ENCODE data around the gene ADCY2.

The ADCY2 gene

GRCh38 chr5:7445831-7446230, 49.9 kb downstream of the ADCY2 start:
- no peak for DNase-seq (ENCODE audit: low read depth)

- no peak for DNase-seq (ENCODE audit: low read depth)
These were observed 51.0 kb downstream of the ADCY2 start for GRCh38 chr5:7446913-7447312.

GRCh38 chr5:7453947-7454346, 58.0 kb downstream of the ADCY2 start:
- DNase-seq (ENCODE audit: low read depth) = no peak

GRCh38 chr5:7456206-7456605, 60.3 kb downstream of the ADCY2 start:
- no peak for DNase-seq (ENCODE audit: low read depth)

- DNase-seq (ENCODE audit: low read depth) = no peak
These were observed 65.4 kb downstream of the ADCY2 start for GRCh38 chr5:7461371-7461770.

DNA sequence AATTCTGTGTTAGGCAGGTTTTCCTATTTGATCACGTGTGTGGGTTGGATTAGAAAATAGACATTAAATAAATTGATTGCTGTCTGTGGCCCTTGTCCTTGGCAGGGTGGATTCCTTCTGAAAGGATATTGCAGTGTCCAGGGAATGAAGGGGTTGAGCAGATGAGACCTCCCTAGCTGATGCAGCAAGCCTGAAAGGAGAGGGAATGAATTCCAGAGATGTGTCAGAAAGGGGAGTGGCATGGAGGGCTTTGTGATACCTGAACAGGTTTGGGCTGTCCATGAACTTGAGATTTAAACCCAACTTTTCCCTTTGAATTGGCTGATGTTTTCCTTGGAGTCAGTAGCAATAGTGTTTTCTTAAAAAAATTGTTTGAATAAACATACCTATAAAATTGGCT, 66.8 kb downstream of the ADCY2 start:
- no peak for DNase-seq (ENCODE audit: low read depth)

GRCh38 chr5:7464182-7464581, 68.2 kb downstream of the ADCY2 start:
- DNase-seq (ENCODE audit: low read depth) = no peak

DNA sequence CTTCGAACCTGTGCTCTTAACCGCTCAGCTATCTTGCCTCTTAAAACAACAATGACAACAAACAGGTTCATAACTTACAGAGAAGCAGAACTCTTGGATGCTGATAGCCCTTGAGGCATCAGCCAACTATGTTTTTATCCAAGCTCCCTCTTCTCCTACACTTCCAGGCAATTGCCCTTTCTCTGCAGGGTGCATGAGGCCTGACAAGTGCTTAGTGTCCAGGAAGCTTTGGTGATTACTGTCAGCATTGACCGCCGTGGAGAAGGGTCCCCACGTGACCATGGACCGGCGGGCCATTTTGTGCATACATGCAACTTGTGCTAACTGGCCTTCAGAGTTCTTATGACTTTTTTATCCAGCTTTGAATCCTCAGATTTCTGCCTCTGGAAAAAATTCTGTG, 71.2 kb downstream of the ADCY2 start:
- DNase-seq (ENCODE audit: low read depth) = no peak

GRCh38 chr5:7468742-7469141, 72.8 kb downstream of the ADCY2 start:
- DNase-seq (ENCODE audit: low read depth) = no peak

DNA sequence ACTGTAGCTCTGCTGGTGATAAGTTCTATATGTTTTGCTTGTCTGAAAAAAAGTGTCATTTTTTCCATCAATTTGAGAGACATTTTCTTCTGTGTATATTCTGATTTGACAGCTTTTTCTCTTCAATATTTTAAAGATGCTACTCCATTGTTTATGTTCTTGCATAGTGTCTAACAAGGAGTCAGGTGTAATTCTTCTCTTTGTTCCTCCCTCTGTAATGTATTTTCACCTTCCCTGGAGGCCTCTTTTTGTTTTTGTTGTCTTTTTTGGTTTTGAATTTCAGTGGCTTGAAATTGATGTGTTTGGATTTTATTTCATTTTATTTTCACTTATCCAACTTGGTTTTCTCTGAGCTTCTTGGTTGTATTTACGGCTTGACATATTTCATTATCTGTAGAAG, 75.8 kb downstream of the ADCY2 start:
- DNase-seq (ENCODE audit: low read depth) = no peak

DNA sequence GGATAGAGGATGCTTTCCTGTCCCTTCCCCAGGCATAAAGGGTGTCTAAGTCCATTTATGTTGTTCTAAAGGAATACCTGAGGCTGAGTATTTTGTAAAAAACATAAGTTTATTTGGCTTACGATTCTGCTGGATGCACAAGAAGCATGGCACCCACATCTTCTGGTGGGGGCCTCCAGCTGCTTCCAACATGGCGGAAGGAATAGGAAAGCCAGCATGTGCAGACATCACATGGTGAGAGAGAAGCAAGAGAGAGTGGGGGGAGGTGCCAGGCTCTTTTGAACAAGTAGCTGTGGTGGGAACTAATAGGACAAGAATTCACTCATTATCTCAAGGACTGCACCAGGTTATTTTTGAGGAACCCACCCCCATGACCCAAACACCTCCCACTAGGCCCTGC, 77.2 kb downstream of the ADCY2 start:
- no peak for DNase-seq (ENCODE audit: low read depth)

DNA sequence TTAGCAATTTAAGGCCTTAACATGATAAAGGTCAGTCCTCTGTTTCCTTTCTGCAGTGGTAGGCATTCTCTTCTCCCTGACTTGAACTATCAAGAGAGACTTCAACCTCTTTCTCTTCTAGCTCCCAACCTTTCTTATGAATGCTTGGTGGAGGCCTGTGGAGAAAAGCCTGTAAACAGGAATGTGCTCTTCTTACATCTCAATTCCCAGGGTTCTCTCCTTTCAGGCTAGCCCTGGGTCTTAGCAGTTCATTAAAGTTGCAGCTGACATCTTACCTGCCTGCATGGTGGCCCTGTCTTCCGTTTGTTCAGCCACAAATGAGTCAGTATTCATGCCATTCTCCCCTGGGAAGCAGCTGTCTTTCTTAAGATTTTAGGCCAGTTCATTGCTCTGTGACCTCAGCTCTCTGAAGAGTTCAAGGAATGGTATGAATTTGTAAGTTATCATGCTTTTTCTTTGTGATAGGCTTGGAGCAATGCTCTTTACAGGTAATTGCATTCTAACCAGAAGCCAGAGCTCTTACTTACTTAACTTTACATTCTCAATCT, 77.8 kb downstream of the ADCY2 start:
- no peak for DNase-seq (ENCODE audit: low read depth)

DNA sequence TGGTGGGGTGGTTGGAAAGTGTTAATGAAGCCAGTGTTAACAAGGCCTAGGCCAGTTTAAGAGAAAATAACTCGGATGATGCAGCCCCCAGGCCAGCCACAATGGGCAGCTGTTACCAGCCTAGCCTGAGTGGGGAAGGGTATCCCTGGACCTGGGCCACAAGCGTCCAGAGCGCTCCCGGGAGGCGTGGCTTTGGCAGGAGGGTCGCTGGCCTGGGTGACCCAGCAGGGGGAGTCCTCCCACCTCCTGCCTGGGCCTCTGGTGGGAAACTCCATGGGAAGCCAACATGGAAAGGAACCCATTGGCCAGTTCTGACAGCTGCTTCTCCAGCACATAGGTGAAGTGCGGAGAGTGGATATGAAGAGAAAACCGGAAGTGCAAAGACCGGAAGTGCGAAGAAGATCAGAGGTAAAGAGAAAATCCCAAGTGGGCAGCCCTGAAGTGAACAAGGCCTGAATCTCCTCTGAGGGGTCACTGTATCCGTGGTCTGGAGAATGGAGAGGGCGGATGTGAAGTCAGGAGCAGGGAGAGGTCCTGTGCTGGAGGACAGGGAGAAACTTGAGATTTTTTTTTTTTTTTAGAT, 79.0 kb downstream of the ADCY2 start:
- DNase-seq (ENCODE audit: low read depth) = no peak

GRCh38 chr5:7478459-7478858, 82.5 kb downstream of the ADCY2 start:
- DNase-seq (ENCODE audit: low read depth) = no peak

DNA sequence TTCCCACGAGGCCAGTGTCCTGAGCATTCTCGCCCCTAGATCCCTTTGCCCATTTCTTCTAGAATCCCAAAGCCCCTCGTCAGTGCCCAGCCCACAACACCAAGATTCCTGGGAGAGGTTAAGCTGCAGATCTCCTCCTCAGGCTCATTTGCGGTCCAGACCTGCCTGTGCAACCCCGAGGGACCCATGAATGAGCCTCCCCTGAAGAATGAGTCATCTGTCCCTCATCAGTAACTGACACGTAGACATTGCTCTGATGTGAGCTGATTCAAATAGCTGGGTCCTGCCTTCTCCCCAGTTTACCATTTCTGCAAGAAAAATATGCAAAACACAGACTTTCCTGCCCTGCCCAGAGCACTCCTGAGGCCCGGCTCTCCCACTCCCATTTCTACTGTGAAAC, 92.8 kb downstream of the ADCY2 start:
- no peak for DNase-seq (ENCODE audit: low read depth)

- no peak for DNase-seq (ENCODE audit: low read depth)
These were observed 96.4 kb downstream of the ADCY2 start for GRCh38 chr5:7492371-7492770.

DNA sequence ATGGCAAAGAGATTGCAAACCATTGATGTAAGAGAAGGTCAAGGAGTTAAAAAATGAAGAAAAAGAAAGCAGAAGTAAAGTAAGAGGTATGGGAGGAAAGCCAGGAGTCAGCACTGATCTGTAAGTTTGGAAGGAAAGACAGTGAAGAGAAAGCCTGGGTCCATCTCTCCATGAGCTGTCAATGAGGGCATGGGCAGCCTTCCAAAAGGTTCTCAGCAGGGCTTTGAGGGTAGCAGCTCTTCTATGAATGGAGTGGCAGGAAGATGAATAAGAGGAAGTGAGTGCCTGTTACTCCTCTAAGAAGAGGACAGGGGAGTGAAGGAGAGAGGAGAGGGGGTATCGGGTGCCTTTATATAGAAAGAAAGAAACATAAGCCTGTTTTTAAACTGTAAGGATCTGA, 97.1 kb downstream of the ADCY2 start:
- no peak for DNase-seq (ENCODE audit: low read depth)

DNA sequence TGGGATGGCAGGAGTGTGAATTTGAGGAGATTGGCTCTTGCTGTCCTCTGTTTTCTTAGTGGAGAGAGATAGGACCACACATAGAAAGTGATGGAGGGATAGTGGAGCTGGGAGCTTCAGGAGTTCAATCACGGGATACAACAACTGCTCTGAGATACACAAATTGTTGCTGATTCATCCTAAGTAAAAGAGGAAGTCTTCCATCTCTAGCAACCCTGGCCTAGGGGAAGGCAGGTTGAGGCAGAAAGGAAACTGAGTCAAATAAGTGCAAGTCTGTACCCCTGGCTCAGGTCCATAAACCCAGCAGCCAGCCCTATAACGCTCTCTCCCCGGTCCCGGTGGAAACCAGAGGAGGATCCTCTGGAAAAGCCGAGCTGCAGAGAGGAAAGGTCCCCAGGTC, 97.7 kb downstream of the ADCY2 start:
- no peak for DNase-seq (ENCODE audit: low read depth)

GRCh38 chr5:7494481-7495130, 98.7 kb downstream of the ADCY2 start:
- no peak for DNase-seq (ENCODE audit: low read depth)

GRCh38 chr5:7495131-7495517, 99.2 kb downstream of the ADCY2 start:
- DNase-seq (ENCODE audit: low read depth) = no peak

- no peak for DNase-seq (ENCODE audit: low read depth)
These were observed 104.3 kb downstream of the ADCY2 start for GRCh38 chr5:7500256-7500655.

DNA sequence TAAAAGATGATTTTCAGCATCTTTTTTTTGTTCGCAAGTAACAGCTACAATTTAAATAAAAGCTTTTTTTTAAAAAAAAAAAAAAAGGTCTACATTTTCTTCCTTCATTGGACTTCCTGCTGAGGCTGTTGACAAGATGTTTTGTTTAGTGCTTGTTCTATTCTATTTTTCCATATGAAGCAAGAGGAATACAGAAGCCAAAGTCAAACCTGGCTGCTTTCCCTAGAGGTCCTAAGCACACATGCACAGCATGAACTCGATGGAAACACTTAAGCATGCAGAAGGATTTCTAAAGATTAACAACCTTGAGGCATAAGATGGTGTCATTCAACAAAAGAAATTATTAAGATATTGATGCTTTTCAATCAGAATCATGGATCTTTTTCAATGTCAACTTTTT, 105.1 kb downstream of the ADCY2 start:
- no peak for DNase-seq (ENCODE audit: low read depth)

- no peak for DNase-seq (ENCODE audit: low read depth)
These were observed 107.6 kb downstream of the ADCY2 start for GRCh38 chr5:7503564-7503963.

- no peak for DNase-seq (ENCODE audit: low read depth)
These were observed 119.5 kb downstream of the ADCY2 start for GRCh38 chr5:7515284-7515914.

Data from stromal cell of bone marrow (primary cell).